Hematopoietic multipotent progenitor cell treated with erythropoietin and hydrocortisone succinate and interleukin-3 and kit ligand, for 15 days (in vitro differentiated cells): ENCODE measurements around the gene YES1.
"Not testable (repeated sequence)": the region's sequence is repeated elsewhere in the genome, so short reads cannot be mapped to it uniquely, and the experiment has no call there.

Source experiments
- DNase-seq: peaks from one replicate; pipeline ENCODE4 v3.0.0-alpha.2; 2015; ENCODE audit warnings: low spot score

Gene YES1

DNA sequence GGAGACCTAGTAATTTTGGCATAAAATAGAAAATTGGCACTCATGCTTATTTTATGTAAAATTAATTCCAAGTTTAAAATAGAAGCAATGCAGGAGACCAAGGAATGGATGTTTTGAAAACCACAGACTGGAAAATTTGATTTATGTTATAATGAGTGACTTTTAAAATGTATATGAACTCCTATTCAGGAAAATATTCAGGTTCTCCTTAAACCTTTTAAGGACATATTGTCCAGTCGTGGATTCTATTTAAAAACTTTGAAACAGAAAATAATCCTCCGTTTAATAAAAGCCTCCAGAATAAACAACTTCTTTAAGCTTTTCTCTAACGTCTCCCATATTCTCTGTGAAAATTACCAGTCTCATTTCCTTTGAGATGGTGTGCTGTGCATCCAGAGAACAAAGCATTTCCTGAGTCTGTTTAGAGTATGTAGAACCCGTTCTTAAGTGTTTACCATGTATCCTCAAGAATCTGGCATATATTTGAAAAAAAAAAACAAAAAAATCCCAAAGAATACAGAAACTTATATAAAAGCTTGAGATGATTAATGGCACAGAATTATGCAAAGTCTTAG lies 8.6 kb upstream of the YES1 start:
- no peak for DNase-seq

DNA sequence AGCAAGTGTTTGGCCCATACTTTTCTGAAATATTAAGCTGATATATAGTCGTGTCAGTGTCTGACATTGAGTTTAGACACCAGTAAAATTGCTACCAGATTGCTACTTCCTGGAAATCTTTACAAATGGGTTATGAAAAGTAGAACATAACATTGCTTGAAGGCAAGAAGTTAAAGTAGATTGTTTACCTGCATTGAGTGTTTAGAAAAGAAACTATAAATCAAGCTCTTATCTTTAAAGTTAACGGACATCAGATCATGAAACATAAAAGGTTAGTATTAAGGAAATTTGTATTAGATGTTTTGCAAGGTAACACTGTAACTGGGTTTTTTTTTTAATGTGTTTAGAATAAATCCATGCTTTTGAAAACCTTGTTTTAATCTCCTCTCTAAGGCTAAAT lies 4.8 kb upstream of the YES1 start:
- DNase-seq: no peak

DNA sequence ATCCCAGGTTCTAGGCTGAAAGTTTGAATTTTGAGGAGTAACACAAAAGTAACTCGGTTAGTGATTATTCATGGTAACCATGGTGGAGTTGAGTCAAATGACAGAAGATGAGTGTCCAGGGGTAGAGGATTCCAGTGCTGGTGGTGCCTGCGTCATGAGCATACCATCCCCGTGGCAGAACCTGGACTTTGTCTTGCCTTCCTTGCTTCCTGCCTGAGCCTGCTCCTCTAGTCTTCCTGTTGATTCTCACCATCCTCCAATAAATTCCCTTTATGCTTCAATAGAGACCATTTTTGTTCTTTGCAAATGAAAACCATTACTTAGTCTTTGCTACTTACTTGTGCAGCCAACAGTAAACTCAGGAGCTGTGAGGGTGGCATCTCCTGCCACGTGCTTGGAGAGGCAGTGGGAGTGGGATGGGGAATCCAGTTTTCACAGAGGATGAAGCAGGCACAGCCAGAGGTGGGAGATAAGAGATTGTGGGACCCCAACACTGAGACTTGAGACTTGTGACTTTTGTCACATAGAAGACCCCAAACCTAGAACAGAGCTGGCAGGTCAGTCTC lies 4.1 kb upstream of the YES1 start:
- no peak for DNase-seq

DNA sequence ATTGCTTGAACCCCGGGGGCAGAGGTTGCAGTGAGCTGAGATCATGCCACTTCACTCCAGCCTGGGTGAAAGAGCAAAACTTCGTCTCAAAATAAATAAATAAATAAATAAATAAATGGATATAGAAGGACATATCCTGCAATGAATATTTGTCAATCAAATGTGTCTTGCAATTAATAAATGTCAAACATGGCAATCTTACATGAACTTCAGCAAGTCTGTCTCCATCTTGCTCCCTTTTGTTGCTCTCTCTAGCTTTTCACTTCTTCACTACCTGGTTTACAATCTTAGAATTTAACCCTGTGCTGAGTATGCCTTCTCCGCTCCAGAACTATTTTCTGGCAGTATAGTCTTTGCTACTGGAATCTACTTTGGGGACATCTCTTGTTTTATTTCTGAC lies 3.3 kb upstream of the YES1 start:
- DNase-seq: no peak

DNA sequence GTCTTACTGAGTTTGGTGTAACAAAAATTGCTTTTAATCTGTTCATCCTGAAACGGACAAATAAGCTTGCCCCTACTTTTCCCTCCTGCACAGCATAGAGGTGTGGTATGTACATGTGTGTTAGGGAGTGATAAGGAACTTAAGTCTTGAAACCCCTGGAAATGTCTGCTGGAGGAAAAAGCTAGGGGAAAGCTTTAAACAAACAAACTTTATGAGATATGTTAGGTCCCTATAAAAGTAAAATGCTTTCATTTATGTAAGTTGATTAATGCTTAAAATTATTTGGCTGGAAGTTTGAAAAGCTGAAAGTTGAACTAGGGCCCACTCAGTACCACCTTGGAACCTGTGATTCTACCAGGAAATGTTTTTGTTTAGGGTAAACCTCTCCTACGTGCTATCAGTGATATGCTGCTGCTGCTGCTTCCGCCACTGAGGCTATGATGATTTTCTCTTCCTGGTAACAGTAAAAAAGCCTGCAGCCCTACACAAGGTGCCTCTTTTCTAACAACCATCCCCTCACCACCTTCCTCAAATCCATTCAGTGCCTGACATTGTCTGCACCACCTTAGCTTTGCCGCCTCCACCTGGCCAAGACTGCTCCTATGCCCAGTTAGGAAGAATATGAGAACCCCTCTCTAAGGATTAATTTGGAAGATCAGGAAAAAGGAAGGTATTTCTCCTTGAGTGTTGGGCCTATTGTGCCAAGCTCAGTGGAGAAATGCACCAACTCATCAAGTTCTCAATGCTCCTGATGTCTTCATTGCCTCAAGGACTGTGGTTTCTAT lies 2.5 kb upstream of the YES1 start:
- peak; percentile 36 for DNase-seq

DNA sequence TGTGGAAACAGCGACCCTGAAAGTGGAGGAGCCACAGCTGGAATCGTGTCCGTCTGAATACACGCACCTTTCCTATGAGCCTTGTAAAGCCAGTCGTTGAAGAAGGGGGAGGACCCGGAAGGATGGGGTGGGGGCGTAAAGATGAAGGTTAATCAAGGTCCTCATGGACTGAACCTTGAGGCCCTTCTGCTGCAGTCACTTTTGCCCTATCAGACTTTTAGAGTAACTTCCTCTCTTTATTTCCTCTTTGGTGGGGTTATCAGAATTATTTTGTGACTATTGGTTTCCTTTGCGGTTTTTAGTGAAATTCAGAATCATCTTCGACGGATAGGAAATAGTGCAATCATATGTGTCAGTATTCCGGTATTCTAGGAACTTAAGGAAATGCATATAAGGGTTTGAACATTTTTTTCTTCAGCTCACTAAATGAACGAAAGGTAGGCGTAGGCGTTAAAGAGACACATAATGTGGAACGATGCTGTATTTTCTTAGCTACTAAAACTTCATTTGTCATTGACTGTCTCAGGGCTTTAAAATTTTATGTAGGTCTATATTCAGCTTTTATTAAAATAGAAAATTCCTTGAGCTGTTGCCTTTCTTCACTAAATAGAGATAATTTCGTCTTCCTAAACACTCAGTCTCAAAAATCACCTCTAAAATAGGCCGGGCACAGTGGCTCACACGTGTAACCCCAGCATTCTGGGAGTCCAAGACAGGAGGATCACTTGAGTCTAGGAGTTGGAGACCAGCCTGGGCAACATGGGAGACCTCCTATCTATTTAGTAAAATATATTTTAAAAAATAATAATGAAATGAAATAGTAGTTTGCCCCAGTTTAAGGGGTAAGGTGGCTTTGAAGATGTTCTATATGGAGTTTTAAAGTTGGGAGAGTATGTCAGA lies 1.4 kb upstream of the YES1 start:
- no peak for DNase-seq

DNA sequence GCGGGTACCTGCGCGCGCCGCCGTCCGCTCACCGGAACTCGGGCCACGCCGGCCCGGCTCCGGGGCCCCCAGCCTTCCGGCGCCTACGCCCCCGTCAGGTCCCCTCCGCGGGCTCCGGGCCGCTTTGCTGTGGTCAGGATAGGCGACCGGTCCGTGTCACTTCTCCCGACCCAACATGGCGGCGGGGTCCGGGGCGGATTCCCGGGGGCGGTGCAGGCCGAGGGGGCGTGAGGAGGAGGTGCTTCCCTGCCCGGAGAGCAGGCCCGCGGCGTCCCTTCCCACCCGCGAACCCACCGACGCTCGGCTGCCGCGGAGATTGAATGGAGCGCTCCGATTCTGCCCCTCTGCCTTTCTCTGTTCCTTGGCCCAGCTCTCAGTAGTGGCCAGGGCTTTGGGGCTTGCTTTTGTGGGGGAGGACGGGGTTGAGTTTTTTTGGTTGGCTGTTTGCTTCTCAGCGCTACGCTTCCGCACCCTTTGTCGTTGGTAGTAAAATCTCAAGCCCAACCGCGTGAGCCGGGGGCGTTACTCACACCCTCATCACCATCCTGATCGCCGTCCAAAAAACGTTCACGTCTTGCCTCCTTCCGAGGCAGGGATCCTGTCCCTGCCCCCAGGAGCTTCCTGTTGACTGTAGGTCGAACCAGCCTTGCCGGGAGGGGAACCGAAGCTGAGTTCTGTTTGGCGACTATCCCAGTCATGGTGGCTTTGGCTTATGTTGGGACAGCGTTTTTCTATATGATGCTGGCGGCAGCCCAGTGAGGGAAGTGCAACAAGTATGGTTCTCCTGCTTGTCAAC lies 532 bp upstream of the YES1 start:
- DNase-seq: peak; percentile 65

DNA sequence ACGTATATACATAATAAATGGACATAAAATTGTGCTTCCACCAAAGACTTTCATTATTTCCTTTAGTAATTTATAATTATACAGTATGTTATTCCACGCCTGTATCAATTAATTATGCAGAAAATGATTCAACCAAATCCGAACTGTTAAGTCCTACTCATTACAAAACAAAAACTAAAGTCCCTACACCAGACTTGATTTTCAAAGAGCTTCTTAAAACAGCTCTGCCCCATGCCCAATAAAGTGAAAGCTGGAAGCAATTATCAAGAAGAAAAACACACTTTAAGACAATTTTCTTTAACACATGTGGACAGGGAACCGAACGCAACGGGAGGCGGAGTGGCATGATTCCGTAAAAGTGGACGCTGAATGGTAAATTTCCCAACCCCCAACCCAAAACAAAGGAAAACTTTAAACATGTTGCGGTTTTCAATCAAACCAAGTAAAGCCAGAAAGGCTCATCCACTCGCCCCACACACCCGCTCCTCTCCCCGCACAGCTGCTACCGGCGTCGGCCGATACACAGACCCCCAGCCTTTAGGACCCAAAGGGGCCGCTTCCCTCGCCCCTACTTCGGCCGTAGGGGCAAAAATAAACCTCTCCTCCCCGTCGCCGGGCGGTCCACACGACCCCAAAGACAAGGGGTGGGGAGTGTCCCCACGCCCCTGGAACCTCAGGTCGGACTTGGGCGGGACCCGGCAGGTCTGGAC lies 705 bp downstream of the YES1 start:
- DNase-seq: no peak

DNA sequence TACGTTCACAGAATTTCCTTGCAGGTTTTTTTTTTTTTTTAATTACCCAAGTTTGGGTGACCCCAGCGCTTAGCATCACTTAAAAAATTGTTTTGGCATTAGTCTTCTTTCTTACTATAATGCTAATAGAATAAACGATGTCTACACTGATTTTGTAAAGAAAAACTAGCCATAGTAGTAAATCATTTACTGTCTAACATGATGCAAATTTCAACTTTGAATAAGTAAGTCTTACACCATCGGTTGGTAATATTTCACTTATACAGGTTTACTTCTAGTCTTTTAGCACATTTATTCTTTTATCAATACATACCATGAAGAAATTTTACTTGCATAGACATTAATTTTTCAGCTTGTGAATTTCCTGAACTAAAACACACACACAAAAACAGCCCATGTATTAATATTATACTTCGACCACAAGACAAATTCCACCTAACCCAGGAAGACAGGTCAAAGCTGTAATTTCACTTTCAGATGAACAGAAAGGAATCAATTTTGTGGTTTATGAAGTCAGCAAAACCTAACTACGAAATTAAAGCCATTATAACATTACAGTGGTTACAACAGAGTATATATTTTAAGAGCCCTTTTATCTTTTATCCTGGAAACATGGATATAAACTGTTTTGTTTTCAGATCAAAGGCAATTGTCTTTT lies 1.9 kb downstream of the YES1 start:
- no peak for DNase-seq

DNA sequence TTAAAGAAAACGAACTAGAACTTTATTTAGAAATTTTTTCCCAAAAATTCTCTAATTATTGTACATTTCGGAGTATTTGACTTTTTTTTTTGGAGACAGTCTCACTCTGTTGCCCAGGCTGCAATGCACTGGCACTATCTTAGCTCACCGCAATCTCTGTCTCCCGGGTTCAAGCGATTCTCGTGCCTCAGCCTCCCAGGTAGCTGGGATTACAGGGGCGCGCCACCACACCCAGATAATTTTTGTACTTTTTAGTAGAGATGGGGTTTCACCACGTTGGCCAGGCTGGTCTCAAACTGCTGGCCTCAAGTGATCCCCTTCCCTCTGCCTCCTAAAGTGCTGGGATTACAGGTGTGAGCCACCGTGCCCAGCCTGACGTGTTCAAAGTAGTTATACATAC lies 2.8 kb downstream of the YES1 start:
- not testable (repeated sequence) for DNase-seq

DNA sequence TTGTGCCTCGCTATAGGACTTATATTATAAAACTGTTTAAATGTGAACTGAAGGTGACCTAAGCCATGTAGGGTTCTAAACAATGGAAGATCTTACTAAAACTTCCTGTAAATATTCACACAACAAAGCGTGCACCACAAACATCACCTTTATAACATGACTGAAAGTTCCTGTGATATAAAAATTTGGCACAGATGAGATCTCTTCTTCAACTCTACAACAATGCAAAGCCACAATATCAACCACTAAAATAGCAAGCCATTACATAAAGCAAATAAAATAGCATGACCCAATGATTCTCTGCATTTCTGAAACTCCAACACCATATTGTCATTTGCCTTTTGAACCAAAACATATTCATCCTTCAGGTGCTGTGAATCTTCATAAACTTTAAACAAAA lies 3.5 kb downstream of the YES1 start:
- no peak for DNase-seq

DNA sequence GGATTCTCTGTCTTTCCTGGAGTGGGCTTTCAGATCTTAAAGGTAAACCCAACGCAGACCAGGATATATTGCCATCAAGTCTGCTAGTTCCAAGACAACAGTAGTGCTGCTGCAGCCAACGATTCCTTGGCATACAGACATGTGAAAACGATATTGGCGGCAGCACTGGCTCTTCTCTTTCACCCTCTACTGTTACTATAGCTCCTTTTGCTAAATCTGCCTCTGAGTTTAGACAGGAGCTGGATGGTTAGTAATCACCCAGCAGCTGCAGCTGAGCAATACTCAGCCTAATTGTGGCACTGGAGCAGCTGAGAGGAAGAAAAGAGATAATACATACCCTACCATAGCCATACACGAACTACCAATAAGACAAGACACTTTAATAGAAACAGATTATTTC lies 4.0 kb downstream of the YES1 start:
- DNase-seq: no peak

DNA sequence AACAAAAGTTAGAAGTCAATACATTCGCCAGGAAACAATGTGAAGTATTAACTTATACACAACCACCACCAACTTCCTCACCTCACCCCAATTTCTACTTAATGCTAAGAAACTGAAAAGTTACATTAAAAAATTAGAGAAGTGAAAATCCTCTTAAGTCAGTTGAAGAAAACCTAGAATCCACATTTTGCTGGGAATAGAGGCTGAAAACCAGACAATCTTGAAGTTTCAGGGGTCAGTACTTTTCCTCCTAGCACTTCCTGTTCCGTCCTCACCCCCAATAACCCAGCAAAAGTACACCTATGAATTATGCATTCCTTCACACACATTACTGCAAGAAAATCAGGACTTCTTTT lies 6.3 kb downstream of the YES1 start:
- no peak for DNase-seq

DNA sequence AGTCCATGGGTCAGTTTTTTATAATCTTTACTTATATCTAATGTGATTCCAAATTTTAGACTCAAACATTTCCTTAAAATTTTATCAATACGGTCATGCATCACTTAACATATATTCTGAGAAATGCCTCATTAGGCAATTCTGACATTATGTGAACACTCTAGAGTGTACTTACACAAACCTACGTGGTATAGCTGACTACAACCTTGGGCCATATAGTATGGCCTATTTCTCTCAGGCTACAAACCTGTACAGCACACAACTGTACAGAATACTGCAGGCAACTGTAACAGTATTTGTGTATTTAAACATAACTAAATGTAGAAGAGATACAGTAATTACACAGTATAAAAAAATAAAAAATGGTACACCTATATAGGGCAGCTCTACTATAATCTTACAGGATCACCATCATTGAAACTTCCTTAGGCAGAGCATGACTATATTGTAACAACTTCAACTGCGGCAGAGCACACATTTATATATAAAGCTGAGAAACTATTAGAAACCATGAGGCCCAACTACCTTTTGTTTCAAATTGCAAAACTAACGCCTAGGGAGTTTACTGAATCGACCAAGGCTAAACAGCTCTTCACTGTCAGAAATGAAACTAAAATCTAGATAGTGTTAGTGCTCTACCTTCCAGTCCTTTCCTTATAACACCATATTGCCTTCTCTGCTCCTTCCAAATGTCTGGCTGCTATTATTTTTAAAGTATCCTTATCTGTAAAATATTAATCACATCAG lies 6.9 kb downstream of the YES1 start:
- peak; percentile 21 for DNase-seq

DNA sequence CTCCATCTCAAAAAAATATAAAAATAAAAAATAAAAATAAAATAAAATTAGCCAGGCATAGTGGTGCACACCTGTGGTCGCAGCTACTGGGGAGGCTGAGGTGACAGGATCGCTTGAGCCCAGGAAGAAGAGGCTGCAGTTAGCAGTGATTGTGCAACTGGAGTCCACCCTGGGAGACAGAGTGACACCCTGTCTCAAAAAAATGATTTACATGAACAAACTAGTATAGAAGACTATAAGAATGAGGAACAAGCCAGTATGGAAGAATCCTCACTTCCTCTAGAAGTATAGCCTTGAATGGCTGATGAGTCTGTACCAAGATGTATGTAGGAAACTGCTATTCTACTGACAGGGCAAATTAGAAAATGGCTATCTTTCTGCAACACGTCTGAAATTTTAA lies 10.9 kb downstream of the YES1 start:
- DNase-seq: no peak

DNA sequence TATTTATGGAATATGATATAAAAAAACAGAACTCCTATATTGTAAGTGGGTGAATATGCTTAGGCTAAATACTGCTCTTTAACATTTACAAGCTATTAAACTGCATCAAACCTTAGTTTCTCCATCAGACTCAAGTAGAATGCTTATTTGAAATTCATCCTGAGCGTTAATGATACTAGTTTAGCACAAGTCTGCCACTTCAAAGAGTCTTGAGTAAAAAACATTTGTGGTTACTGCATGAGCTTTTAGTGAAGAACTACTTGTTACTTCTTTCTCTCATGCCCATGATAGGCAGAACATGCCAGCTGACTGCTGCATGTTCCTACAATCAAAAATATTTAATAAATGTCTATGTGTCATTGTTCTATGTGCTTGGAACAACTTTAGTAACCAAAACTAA lies 12.1 kb downstream of the YES1 start:
- no peak for DNase-seq

DNA sequence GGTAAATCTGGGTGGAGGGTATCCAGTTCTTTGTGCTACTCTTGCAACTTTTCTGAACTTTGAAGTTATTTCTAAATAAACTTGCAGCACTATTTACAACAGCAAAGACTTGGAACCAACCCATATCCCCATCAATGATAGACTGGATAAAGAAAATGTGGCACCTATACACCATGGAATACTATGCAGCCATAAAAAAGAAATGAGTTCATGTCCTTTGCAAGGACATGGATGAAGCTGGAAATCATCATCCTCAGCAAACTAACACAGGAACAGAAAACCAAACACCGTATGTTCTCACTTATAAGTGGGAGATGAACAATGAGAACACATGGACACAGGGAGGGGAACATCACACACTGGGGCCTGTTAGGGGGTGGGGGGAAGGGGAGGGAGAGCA lies 16.7 kb downstream of the YES1 start:
- DNase-seq: not testable (repeated sequence)

DNA sequence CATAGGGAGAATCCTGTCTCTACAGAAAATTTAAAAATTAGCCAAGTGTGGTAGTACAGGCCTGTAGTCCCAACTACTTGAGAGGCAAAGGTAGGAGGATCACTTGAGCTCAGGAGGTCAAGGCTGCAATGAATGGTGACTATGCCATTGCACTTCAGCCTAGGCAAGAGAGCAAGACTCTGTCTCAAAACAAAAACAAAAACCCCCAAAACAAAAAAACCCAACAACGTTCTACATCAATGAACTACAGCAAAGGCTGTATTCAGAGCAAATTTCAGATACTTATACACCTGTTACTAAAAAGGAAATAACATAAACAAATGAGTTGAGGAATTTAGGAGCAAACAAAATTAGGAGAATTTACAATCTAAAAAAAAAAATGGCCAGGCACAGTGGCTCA lies 22.6 kb downstream of the YES1 start:
- DNase-seq: no peak

DNA sequence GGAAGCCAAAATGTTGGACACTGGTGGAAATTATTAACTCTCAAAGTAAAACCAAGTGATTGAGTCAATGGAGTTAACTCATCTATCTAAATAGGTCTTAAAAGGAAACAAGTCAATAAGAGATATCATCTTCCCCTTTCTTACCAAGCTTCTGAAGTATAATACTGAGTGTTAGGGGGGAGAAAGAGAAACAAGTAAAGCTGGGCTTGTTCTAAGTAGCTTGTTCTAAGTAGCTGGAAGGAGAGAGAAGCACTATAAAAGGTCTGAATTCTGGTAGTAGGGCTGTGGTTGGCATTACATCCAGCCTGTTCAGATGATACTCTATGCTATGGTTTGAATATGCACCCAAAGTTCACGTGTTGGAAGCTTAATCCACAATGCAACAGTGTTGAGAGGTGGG lies 26.8 kb downstream of the YES1 start:
- DNase-seq: no peak
